GM12872 (cell line): Measurements from ENCODE around the gene ATRN.

Experiments
- TF ChIP-seq, protein P1 (sequence below): IDR thresholded peaks from 3 replicates; pipeline ENCODE4 v1.5.1; 2011; ENCODE audit warnings: low read depth, mild to moderate bottlenecking, low read length, moderate library complexity; ENCODE audit not compliant: insufficient read depth

ATRN gene

GRCh38 chr20:3640259-3640658 is 169.4 kb downstream of the ATRN start:
- TF ChIP-seq, protein P1, sequence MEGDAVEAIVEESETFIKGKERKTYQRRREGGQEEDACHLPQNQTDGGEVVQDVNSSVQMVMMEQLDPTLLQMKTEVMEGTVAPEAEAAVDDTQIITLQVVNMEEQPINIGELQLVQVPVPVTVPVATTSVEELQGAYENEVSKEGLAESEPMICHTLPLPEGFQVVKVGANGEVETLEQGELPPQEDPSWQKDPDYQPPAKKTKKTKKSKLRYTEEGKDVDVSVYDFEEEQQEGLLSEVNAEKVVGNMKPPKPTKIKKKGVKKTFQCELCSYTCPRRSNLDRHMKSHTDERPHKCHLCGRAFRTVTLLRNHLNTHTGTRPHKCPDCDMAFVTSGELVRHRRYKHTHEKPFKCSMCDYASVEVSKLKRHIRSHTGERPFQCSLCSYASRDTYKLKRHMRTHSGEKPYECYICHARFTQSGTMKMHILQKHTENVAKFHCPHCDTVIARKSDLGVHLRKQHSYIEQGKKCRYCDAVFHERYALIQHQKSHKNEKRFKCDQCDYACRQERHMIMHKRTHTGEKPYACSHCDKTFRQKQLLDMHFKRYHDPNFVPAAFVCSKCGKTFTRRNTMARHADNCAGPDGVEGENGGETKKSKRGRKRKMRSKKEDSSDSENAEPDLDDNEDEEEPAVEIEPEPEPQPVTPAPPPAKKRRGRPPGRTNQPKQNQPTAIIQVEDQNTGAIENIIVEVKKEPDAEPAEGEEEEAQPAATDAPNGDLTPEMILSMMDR = no peak

DNA sequence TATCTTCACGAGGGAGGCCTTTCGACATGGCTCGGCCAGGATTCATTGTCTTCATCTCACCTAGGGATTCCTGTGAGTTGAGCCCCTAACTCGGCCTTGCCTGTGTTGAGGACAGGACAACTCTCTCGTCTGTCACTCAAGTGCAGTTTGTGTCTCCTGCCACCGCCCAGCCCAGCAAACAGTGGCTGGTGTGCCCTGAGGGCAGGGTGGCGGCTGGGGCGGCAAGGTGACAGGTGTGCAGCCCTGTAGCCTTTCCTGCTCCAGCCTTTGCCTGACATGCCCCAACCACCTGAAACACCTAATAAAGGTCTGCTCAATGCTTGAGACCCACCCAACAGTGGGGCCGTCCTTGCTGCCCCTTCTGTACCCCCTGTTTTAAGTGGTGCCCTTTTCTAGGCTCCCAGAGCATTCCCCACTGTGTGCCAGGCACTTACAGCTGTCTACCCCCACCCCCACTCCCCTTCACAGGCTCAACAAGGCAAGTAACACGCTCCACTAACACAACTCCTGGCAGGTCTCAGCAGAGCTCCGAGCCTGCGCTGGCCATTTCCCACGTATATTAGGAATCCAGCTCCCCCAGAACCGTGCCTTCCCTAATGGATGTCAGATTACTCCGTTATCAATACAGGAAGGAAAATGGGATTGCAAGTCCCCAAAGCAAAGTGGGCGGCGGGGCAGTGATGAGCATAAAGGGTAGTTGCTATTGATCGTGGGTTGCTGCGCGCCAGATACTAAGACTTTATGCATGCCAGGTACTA is 174.7 kb downstream of the ATRN start:
- TF ChIP-seq, protein P1 = no peak

DNA sequence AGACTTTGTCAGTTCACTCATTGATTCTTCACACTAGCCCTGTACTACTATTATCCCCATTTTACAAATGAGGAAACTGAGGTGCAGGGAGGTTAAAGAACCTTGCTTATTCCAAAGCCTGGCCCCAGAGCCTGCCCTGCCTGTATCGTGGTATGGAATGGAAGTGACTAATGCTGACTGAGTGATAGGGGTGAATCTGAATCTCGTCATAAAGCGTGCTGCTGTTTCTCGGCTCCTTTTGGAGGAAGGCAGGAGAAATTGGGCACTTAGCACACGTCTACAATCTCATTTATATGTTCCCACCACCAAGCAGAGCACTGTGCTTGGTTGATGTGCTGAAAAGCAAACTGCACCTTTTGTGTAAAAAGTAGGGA is 175.2 kb downstream of the ATRN start:
- TF ChIP-seq, protein P1 = no peak

DNA sequence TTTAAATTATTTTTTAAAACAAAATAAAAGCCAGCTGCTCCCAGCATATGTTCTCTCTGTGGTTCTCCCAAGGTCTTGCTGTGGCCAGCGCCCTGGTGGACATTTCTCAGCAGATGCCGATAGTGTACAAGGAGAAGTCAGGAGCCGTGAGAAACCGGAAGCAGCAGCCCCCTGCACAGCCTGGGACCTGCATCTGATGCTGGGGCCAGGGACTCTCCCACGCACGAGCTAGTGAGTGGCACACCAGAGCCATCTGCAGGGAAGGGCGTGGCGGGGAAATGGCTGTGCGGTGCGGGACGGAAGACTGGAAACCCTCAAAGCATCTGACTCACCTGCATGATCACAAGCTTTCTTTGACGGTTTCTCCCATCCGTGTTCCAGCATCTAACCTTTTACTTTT is 175.8 kb downstream of the ATRN start:
- TF ChIP-seq, protein P1 = no peak

DNA sequence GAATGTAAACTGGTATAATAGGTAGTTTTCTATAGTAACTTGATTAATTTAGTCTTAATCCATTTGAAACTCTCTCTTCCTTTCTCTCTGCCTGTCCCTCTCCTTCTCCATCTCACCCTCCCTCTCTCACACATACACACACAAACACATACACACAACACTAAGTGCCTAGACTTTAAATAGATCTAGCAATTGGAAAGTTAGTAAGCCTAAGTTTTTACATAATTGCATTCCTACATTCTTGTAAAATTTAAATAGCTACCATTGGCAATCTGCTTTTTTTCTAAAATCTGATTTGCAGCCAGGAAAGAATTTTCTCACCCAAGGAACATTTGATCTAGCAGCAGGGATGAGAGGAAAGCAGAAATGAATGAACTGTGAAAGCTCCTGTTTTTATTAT is 176.7 kb downstream of the ATRN start:
- TF ChIP-seq, protein P1 = no peak

- TF ChIP-seq, protein P1 = no peak
Measured at GRCh38 chr20:3648951-3649350, 178.1 kb downstream of the ATRN start.

- TF ChIP-seq, protein P1 = no peak
Measured at GRCh38 chr20:3651204-3651962, 180.6 kb downstream of the ATRN start.
